HEK293 (cell line): ENCODE measurements around the gene COL12A1.

ENCODE experiments used
- CTCF ChIA-PET: fragments of 350-600 bp; formaldehyde crosslinking; extraction: SDS; loops from one replicate; lab custom pipeline; 2021; ENCODE audit warnings: antibody characterized with exemption; lab: Yijun Ruan, JAX
- POLR2A ChIA-PET: fragments of 300-600 bp; formaldehyde crosslinking; extraction: SDS; loops from one replicate; lab custom pipeline; 2020; ENCODE audit warnings: antibody characterized with exemption, inconsistent platforms; lab: Yijun Ruan, JAX
- H3K27ac ChIP-seq: fragments of 200-500 bp; sonication (Bioruptor generic); 2 replicates; pipeline ENCODE4 v1.5.1; 2014; ENCODE audit warnings: low read depth, low read length, control low read depth, inconsistent platforms; ENCODE audit errors: extremely low read depth
- H3K36me3 ChIP-seq, 2 experiments: fragments of 200-500 bp in 1 of 2; sonication (Bioruptor generic) in 1 of 2; 1 replicate in 1 of 2; 2 replicates in 1 of 2; pipeline ENCODE4 v1.5.1; 2014 to 2017; ENCODE audit warnings: inconsistent platforms in 2 of 2, low read length in 2 of 2; ENCODE audit not compliant: control insufficient read depth in 2 of 2, insufficient read depth in 1 of 2
- H3K4me1 ChIP-seq: fragments of 200-500 bp; sonication (Bioruptor generic); 2 replicates; pipeline ENCODE4 v1.5.1; 2014; ENCODE audit warnings: mild to moderate bottlenecking, low read length, inconsistent platforms; ENCODE audit not compliant: control insufficient read depth, insufficient read depth
- H3K4me3 ChIP-seq: 2 replicates; pipeline ENCODE4 v1.5.1; 2011; ENCODE audit warnings: low read depth, mild to moderate bottlenecking, control low read depth, low read length, moderate library complexity
- H3K9me3 ChIP-seq: fragments of 200-500 bp; sonication (Bioruptor generic); 2 replicates; pipeline ENCODE4 v1.5.1; 2014; ENCODE audit warnings: low read depth, low read length, inconsistent platforms; ENCODE audit not compliant: control insufficient read depth, insufficient read depth
- GLIS1 ChIP-seq: fragments of 450-650 bp; formaldehyde crosslinking; IDR thresholded peaks from 2 replicates; pipeline ENCODE4 v1.5.1; 2016; ENCODE audit warnings: missing biosample characterization, missing genetic modification characterization
- RBAK ChIP-seq: fragments of 450-650 bp; formaldehyde crosslinking; IDR thresholded peaks from 2 replicates; pipeline ENCODE4 v1.5.1; 2016; ENCODE audit warnings: missing biosample characterization, missing genetic modification characterization
- SP3 ChIP-seq: fragments of 450-650 bp; formaldehyde crosslinking; IDR thresholded peaks from 2 replicates; pipeline ENCODE4 v1.5.1; 2016; ENCODE audit warnings: missing biosample characterization, missing genetic modification characterization
- YY2 ChIP-seq: fragments of 450-650 bp; formaldehyde crosslinking; IDR thresholded peaks from 2 replicates; pipeline ENCODE4 v1.5.1; 2016; ENCODE audit warnings: missing biosample characterization, missing genetic modification characterization
- ZNF121 ChIP-seq: fragments of 450-650 bp; formaldehyde crosslinking; IDR thresholded peaks from 2 replicates; pipeline ENCODE4 v1.5.1; 2016; ENCODE audit warnings: missing biosample characterization, missing genetic modification characterization
- ZNF132 ChIP-seq: fragments of 450-650 bp; formaldehyde crosslinking; IDR thresholded peaks from 2 replicates; pipeline ENCODE4 v1.5.1; 2017; ENCODE audit warnings: missing biosample characterization, missing genetic modification characterization, borderline replicate concordance
- ZNF140 ChIP-seq: fragments of 450-650 bp; formaldehyde crosslinking; IDR thresholded peaks from 2 replicates; pipeline ENCODE4 v1.5.1; 2016; ENCODE audit warnings: missing biosample characterization, missing genetic modification characterization
- ZNF146 ChIP-seq: fragments of 450-650 bp; formaldehyde crosslinking; IDR thresholded peaks from 2 replicates; pipeline ENCODE4 v1.5.1; 2016; ENCODE audit warnings: missing biosample characterization, missing genetic modification characterization
- ZNF292 ChIP-seq: fragments of 450-650 bp; formaldehyde crosslinking; IDR thresholded peaks from 2 replicates; pipeline ENCODE4 v1.5.1; 2016; ENCODE audit warnings: low read depth, missing biosample characterization, missing genetic modification characterization, borderline replicate concordance
- ZNF341 ChIP-seq: fragments of 450-650 bp; formaldehyde crosslinking; IDR thresholded peaks from 2 replicates; pipeline ENCODE4; 2016; ENCODE audit warnings: low read depth, missing biosample characterization, missing genetic modification characterization
- ZNF394 ChIP-seq: fragments of 450-650 bp; formaldehyde crosslinking; IDR thresholded peaks from 2 replicates; pipeline ENCODE4 v1.5.1; 2016; ENCODE audit warnings: missing biosample characterization, missing genetic modification characterization, mild to moderate bottlenecking, moderate library complexity, borderline replicate concordance
- ZNF521 ChIP-seq: fragments of 450-650 bp; formaldehyde crosslinking; IDR thresholded peaks from 2 replicates; pipeline ENCODE4 v1.5.1; 2017; ENCODE audit warnings: missing biosample characterization, mild to moderate bottlenecking, missing genetic modification characterization
- ZNF529 ChIP-seq: fragments of 450-650 bp; formaldehyde crosslinking; IDR thresholded peaks from 2 replicates; pipeline ENCODE4 v1.5.1; 2017; ENCODE audit warnings: missing genetic modification characterization, missing biosample characterization; ENCODE audit not compliant: insufficient replicate concordance
- ZNF791 ChIP-seq: fragments of 450-650 bp; formaldehyde crosslinking; IDR thresholded peaks from 2 replicates; pipeline ENCODE4 v1.5.1; 2016; ENCODE audit warnings: missing biosample characterization, missing genetic modification characterization
- ZSCAN23 ChIP-seq: fragments of 450-650 bp; formaldehyde crosslinking; IDR thresholded peaks from 2 replicates; pipeline ENCODE4 v1.5.1; 2016; ENCODE audit warnings: missing biosample characterization, missing genetic modification characterization
- TF ChIP-seq, protein P1 (sequence below): fragments of 450-650 bp; formaldehyde crosslinking; IDR thresholded peaks from 2 replicates; pipeline ENCODE4 v1.5.1; 2016; ENCODE audit warnings: missing biosample characterization, missing genetic modification characterization
- TF ChIP-seq, protein P2 (sequence below): sonication (generic); formaldehyde crosslinking; IDR thresholded peaks from 2 replicates; pipeline ENCODE4 v1.8.1; 2022; ENCODE audit warnings: mild to moderate bottlenecking, moderate library complexity, missing genetic modification reagents
- TF ChIP-seq, protein P3 (sequence below): fragments of 450-650 bp; formaldehyde crosslinking; IDR thresholded peaks from 2 replicates; pipeline ENCODE4 v1.5.1; 2017; ENCODE audit warnings: missing biosample characterization, missing genetic modification characterization
- TF ChIP-seq, protein P4 (sequence below): fragments of 450-650 bp; formaldehyde crosslinking; IDR thresholded peaks from 2 replicates; pipeline ENCODE4 v1.5.1; 2016; ENCODE audit warnings: missing biosample characterization, missing genetic modification characterization
- TF ChIP-seq, protein P5 (sequence below): fragments of 450-650 bp; formaldehyde crosslinking; IDR thresholded peaks from 2 replicates; pipeline ENCODE4 v1.5.0; 2017; ENCODE audit warnings: missing biosample characterization, missing genetic modification characterization, borderline replicate concordance

Gene COL12A1

DNA sequence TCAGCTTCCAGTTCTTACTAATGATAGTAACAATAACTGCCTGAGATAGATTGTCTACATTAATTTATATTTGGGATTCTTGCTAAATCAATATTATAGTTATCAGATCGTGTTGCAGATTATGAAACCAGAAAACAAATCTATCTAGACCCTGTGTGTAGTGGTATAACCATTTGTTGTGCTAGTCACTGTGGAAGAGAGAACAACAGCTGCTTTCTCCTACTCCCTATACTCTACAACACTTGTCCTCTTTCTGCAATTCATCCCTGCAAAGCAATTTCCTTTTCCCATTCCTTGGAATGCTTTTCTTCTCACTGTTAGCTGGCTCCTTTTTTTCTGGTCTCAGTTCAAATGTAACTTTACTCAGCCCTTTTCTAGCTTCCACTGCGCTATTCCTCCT is 29.4 kb upstream of the COL12A1 start (continued):
- TF ChIP-seq, protein P1, sequence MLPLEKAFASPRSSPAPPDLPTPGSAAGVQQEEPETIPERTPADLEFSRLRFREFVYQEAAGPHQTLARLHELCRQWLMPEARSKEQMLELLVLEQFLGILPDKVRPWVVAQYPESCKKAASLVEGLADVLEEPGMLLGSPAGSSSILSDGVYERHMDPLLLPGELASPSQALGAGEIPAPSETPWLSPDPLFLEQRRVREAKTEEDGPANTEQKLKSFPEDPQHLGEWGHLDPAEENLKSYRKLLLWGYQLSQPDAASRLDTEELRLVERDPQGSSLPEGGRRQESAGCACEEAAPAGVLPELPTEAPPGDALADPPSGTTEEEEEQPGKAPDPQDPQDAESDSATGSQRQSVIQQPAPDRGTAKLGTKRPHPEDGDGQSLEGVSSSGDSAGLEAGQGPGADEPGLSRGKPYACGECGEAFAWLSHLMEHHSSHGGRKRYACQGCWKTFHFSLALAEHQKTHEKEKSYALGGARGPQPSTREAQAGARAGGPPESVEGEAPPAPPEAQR (tag by site-specific recombination): no peak
- TF ChIP-seq ZNF521 (tag by site-specific recombination): no peak
- TF ChIP-seq ZSCAN23: no peak
- TF ChIP-seq ZNF121 (tag by site-specific recombination): no peak
- no peak for TF ChIP-seq ZNF146 (tag by site-specific recombination)

DNA sequence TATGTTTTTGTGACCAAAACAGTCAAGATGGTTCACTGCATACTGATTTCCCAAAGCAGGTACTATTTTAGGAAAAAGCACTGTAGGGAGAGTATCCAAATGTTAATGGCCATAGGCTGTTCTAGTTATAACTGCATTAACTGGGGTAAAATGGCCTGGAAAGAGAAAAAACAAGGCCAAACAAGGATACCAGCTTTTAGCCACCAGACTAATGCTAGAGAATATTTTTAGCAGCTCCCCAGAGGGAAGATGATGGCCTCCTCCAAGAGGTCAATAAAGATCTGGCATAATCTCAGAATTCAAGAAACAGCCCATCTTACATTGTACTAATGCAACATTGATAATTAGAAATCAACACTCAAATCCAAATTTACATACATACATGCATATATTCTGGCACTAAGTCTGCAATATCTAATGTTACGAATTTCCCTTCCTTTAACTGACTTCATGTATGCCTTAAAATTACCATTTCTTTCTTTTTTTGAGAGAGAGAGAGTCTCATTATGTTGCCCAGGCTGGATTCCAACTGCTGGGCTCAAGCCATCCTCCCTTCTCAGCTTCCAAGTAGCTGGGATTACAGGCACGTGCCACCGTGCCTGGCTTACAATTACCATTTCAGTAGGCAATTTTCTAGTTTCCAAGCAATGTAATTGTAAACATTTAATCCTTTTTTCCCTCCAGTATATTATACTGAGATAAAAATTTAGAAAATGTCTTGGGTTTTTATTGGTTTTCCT is 28.4 kb upstream of the COL12A1 start:
- CTCF ChIA-PET: interaction anchor here (0.7 to 7.8 kb wide), 5 partner anchors 24 to 1143 kb away, joined by 3 to 106 read pairs (median 3); no protein-coding TSS in a partner anchor

More for the DNA sequence above, 28.4 kb upstream of the COL12A1 start:
- no peaks in the 10 kb centered on the region for H3K4me1 ChIP-seq
- no peak overlapping the region for H3K4me3 ChIP-seq
- H3K27ac ChIP-seq: no peak overlapping the region
- TF ChIP-seq, protein P2, sequence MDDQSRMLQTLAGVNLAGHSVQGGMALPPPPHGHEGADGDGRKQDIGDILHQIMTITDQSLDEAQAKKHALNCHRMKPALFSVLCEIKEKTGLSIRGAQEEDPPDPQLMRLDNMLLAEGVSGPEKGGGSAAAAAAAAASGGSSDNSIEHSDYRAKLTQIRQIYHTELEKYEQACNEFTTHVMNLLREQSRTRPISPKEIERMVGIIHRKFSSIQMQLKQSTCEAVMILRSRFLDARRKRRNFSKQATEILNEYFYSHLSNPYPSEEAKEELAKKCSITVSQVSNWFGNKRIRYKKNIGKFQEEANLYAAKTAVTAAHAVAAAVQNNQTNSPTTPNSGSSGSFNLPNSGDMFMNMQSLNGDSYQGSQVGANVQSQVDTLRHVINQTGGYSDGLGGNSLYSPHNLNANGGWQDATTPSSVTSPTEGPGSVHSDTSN (CRISPR knock-in tag): no peak
- no peak for TF ChIP-seq ZNF132 (tag by site-specific recombination)
- no peak for TF ChIP-seq ZNF791 (tag by site-specific recombination)
- TF ChIP-seq GLIS1 (tag by site-specific recombination): no peak
- TF ChIP-seq YY2 (tag by site-specific recombination): no peak
- TF ChIP-seq ZNF140 (tag by site-specific recombination): no peak
- TF ChIP-seq ZNF292: no peak
- no peak for TF ChIP-seq ZNF529
- TF ChIP-seq, protein P3, sequence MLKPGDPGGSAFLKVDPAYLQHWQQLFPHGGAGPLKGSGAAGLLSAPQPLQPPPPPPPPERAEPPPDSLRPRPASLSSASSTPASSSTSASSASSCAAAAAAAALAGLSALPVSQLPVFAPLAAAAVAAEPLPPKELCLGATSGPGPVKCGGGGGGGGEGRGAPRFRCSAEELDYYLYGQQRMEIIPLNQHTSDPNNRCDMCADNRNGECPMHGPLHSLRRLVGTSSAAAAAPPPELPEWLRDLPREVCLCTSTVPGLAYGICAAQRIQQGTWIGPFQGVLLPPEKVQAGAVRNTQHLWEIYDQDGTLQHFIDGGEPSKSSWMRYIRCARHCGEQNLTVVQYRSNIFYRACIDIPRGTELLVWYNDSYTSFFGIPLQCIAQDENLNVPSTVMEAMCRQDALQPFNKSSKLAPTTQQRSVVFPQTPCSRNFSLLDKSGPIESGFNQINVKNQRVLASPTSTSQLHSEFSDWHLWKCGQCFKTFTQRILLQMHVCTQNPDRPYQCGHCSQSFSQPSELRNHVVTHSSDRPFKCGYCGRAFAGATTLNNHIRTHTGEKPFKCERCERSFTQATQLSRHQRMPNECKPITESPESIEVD: no peak
- no peak for TF ChIP-seq SP3 (tag by site-specific recombination)
- TF ChIP-seq, protein P4, sequence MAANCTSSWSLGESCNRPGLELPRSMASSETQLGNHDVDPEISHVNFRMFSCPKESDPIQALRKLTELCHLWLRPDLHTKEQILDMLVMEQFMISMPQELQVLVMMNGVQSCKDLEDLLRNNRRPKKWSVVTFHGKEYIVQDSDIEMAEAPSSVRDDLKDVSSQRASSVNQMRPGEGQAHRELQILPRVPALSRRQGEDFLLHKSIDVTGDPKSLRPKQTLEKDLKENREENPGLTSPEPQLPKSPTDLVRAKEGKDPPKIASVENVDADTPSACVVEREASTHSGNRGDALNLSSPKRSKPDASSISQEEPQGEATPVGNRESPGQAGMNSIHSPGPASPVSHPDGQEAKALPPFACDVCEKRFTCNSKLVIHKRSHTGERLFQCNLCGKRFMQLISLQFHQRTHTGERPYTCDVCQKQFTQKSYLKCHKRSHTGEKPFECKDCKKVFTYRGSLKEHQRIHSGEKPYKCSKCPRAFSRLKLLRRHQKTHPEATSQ (tag by site-specific recombination): no peak
- no peak for TF ChIP-seq ZNF394 (tag by site-specific recombination)
- TF ChIP-seq RBAK (tag by site-specific recombination): no peak
- TF ChIP-seq, protein P5, sequence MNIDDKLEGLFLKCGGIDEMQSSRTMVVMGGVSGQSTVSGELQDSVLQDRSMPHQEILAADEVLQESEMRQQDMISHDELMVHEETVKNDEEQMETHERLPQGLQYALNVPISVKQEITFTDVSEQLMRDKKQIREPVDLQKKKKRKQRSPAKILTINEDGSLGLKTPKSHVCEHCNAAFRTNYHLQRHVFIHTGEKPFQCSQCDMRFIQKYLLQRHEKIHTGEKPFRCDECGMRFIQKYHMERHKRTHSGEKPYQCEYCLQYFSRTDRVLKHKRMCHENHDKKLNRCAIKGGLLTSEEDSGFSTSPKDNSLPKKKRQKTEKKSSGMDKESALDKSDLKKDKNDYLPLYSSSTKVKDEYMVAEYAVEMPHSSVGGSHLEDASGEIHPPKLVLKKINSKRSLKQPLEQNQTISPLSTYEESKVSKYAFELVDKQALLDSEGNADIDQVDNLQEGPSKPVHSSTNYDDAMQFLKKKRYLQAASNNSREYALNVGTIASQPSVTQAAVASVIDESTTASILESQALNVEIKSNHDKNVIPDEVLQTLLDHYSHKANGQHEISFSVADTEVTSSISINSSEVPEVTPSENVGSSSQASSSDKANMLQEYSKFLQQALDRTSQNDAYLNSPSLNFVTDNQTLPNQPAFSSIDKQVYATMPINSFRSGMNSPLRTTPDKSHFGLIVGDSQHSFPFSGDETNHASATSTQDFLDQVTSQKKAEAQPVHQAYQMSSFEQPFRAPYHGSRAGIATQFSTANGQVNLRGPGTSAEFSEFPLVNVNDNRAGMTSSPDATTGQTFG (tag by site-specific recombination): no peak
- TF ChIP-seq ZNF341: no peak
- peaks cover 20 to 28% of the 10 kb centered on the region in 2 experiments for H3K36me3 ChIP-seq
- H3K9me3 ChIP-seq: no peaks in the 10 kb centered on the region
- POLR2A ChIA-PET: interaction anchor here (2.4 kb wide), 1 partner anchor 9 kb away, joined by 9 read pairs; the partner anchor contains the start of gene COX7A2
